SU-DHL-6 (cell line): Measurements from ENCODE around the gene ATP5PB.

Source experiments
- EZH2phosphoT487 ChIP-seq: fragments of 200-600 bp; sonication (generic), shearing (Covaris generic); conservative IDR thresholded peaks from 2 replicates; pipeline ENCODE4 v1.6.1; 2018; ENCODE audit warnings: mild to moderate bottlenecking, antibody characterized with exemption, low read length, moderate library complexity, mixed read lengths
- TF ChIP-seq, protein P1 (sequence below): fragments of 200-600 bp; sonication (generic); IDR thresholded peaks from one replicate; pipeline ENCODE4 v1.5.1; 2017; ENCODE audit warnings: antibody characterized with exemption, mild to moderate bottlenecking, low read length, moderate library complexity; ENCODE audit not compliant: insufficient read depth, poor library complexity, severe bottlenecking

DNA sequence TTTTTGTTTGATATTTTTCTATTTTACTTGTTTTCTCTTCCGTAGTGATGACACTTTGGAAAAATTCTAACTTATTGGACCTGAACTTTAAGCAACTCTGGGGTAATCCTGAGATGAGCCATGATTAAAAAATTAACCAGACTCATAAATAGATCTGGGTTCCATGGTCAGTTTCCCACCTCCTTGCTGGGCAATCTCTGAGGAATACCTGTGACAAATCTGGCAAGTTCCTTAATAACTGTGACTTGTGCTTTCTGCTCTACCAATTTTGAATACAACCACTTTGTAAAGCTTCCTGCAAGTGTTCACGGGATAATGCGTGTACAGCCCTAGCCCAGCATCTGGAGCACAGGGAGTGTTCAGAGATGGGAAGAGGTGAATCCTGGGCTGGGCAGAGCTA, 25.0 kb upstream of the ATP5PB start:
- TF ChIP-seq, protein P1, sequence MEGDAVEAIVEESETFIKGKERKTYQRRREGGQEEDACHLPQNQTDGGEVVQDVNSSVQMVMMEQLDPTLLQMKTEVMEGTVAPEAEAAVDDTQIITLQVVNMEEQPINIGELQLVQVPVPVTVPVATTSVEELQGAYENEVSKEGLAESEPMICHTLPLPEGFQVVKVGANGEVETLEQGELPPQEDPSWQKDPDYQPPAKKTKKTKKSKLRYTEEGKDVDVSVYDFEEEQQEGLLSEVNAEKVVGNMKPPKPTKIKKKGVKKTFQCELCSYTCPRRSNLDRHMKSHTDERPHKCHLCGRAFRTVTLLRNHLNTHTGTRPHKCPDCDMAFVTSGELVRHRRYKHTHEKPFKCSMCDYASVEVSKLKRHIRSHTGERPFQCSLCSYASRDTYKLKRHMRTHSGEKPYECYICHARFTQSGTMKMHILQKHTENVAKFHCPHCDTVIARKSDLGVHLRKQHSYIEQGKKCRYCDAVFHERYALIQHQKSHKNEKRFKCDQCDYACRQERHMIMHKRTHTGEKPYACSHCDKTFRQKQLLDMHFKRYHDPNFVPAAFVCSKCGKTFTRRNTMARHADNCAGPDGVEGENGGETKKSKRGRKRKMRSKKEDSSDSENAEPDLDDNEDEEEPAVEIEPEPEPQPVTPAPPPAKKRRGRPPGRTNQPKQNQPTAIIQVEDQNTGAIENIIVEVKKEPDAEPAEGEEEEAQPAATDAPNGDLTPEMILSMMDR = no peak
- no peak for TF ChIP-seq EZH2phosphoT487
